GM18867 (cell line): ENCODE measurements around the gene BNC1.

Source experiments
- ATAC-seq: cut with Tn5 transposase; IDR thresholded peaks from one replicate; pipeline ENCODE4 v1.9.1; 2021; ENCODE audit warnings: mild to moderate bottlenecking, moderate library complexity; ENCODE audit not compliant: unreplicated experiment

BNC1 gene

GRCh38 chr15:83284559-83285283 is at the start of gene BNC1:
TSS of gene BNC1 (minus strand) at chr15:83284664. CDS start at chr15:83284628, 36 bp downstream.
- no peak for ATAC-seq

GRCh38 chr15:83327041-83327440 is 42.6 kb upstream of the BNC1 start:
- no peak for ATAC-seq

GRCh38 chr15:83324799-83325198 is 40.3 kb upstream of the BNC1 start:
- ATAC-seq, result no peak

- ATAC-seq, result no peak
These were observed 38.8 kb upstream of the BNC1 start for GRCh38 chr15:83323296-83323711.

GRCh38 chr15:83322691-83323090 is 38.2 kb upstream of the BNC1 start:
- no peak for ATAC-seq

GRCh38 chr15:83322061-83322460 is 37.6 kb upstream of the BNC1 start:
- no peak for ATAC-seq

- ATAC-seq, result no peak
These were observed 36.4 kb upstream of the BNC1 start for GRCh38 chr15:83320844-83321243.

- no peak for ATAC-seq
These were observed 35.9 kb upstream of the BNC1 start for GRCh38 chr15:83320404-83320803.

GRCh38 chr15:83319771-83320170 is 35.3 kb upstream of the BNC1 start:
- no peak for ATAC-seq

- no peak for ATAC-seq
These were observed 34.5 kb upstream of the BNC1 start for GRCh38 chr15:83318861-83319415.

- no peak for ATAC-seq
These were observed 33.6 kb upstream of the BNC1 start for GRCh38 chr15:83318036-83318435.

- no peak for ATAC-seq
These were observed 27.6 kb upstream of the BNC1 start for GRCh38 chr15:83312071-83312470.

- no peak for ATAC-seq
These were observed 26.3 kb upstream of the BNC1 start for GRCh38 chr15:83310521-83311456.

- ATAC-seq, result no peak
These were observed 24.2 kb upstream of the BNC1 start for GRCh38 chr15:83308671-83309070.

GRCh38 chr15:83306561-83306960 is 22.1 kb upstream of the BNC1 start:
- no peak for ATAC-seq

GRCh38 chr15:83305704-83306291 is 21.3 kb upstream of the BNC1 start:
- ATAC-seq, result no peak

- ATAC-seq, result no peak
These were observed 20.6 kb upstream of the BNC1 start for GRCh38 chr15:83304861-83305703.

- no peak for ATAC-seq
These were observed 19.1 kb upstream of the BNC1 start for GRCh38 chr15:83303535-83303934.

GRCh38 chr15:83300826-83301225 is 16.4 kb upstream of the BNC1 start:
- no peak for ATAC-seq

- ATAC-seq, result no peak
These were observed 15.0 kb upstream of the BNC1 start for GRCh38 chr15:83299462-83299861.
